Peyer's patch (tissue), 4 donors: ENCODE data around the gene USP33.
"Not testable (repeated sequence)": the region's sequence is repeated elsewhere in the genome, so short reads cannot be mapped to it uniquely, and the experiment has no call there.

Experiments
- CTCF ChIP-seq, 6 experiments: fragments of 450-650 bp in 4 of 6; fragments of 200-600 bp in 2 of 6; sonication (generic) in 1 of 6; IDR thresholded peaks; one replicate each; pipeline ENCODE4 v1.5.1; 2017 to 2019; ENCODE audit warnings: antibody characterized with exemption in 6 of 6, mild to moderate bottlenecking in 3 of 6, moderate library complexity in 1 of 6
- POLR2A ChIP-seq, 2 donors: fragments of 450-650 bp; IDR thresholded peaks; one replicate each; pipeline ENCODE4 v1.5.1; 2017; ENCODE audit warnings: antibody characterized with exemption in 2 of 2, mild to moderate bottlenecking in 2 of 2, moderate library complexity in 2 of 2

GRCh38 chr1:77749489-77749888 lies 10.2 kb downstream of the USP33 start:
- TF ChIP-seq CTCF, POLR2A (IDR thresholded peaks at IDR 0.05): not testable (repeated sequence)
